Epithelial cell of esophagus (primary cell): Measurements from ENCODE around the gene FAM171A1.

Experiments used
- DNase-seq: peaks from one replicate; pipeline ENCODE4 v3.0.0; 2010; ENCODE audit warnings: low read depth
- H3K4me3 ChIP-seq: 2 replicates; pipeline ENCODE4 v1.5.1; 2011; ENCODE audit warnings: mild to moderate bottlenecking, low read length, control low read depth
- TF ChIP-seq, protein P1 (sequence below): IDR thresholded peaks from 2 replicates; pipeline ENCODE4 v1.5.1; 2011; ENCODE audit warnings: low read depth, mild to moderate bottlenecking, low read length, control low read depth, inconsistent platforms; ENCODE audit not compliant: insufficient read depth; ENCODE audit errors: missing control alignments

Gene FAM171A1

DNA sequence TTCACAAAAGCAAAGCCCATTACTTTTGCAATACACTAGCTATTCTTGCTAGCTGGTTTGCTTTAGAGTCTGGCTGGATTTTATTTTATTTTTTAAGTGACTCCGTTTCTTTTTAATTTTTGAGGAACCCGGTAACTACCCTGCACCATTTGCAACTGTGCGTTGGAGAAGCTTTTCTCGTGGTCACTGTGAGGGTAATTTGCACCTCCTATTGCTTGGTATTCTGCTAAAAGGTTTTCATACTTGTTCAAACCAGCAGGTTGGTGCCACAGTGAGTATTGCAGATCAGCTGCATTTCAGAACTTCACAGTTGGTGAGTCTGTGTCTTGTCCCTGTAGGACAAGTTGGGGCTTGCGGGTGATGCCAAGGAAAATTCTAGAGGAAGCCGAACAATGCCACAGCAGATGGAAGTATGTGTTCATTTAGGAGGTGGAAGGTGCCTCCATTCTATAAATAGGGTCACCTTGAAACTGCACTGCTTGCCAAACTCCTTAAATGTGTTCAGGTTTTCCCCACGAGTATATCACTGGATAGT, 198.7 kb downstream of the FAM171A1 start:
- DNase-seq, result peak; percentile 90
- H3K4me3 ChIP-seq, result no peak overlapping the region
- TF ChIP-seq, protein P1, sequence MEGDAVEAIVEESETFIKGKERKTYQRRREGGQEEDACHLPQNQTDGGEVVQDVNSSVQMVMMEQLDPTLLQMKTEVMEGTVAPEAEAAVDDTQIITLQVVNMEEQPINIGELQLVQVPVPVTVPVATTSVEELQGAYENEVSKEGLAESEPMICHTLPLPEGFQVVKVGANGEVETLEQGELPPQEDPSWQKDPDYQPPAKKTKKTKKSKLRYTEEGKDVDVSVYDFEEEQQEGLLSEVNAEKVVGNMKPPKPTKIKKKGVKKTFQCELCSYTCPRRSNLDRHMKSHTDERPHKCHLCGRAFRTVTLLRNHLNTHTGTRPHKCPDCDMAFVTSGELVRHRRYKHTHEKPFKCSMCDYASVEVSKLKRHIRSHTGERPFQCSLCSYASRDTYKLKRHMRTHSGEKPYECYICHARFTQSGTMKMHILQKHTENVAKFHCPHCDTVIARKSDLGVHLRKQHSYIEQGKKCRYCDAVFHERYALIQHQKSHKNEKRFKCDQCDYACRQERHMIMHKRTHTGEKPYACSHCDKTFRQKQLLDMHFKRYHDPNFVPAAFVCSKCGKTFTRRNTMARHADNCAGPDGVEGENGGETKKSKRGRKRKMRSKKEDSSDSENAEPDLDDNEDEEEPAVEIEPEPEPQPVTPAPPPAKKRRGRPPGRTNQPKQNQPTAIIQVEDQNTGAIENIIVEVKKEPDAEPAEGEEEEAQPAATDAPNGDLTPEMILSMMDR, result peak; percentile 17

DNA sequence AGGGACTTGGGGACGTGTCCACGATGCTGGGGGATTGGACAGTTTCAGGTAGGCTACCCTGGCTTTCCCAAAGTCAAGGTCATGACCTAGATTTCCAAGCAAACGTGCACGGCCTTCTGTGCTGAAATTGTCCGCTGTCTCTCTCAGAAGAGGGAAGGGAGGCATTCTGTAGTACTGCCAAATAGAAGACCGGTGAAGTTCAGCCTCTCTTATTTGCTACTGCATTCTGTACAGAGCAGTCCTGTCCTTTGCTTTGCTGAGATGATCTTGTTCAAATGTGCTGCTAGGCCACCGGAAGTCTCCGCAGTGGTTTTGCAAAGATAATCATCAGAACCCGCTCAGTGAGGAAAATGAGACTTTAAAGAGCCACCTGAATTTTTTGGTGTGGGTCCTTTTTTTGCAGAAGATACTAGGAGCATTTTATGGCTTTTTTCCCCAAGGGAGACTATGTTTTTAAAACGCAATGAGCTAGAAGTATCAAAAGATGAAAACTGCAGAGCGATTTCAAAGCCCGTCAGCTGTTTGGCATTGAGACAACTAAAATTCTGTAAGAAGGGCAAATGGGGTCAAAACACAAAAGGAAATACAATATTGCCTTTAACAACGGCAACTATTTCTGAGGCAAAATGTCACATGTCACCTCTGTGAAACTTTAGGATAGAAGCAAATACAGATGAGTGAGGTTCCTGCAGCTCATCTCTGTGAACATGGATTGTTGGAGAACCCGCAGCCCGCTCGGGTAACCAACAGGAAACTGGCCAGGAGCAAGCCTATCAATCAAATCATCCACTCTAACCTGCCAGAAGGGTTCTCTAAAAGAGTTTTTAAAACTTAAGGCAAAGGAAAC, 201.3 kb downstream of the FAM171A1 start:
- DNase-seq, result no peak
- TF ChIP-seq, protein P1, result no peak
- H3K4me3 ChIP-seq, result no peak overlapping the region

DNA sequence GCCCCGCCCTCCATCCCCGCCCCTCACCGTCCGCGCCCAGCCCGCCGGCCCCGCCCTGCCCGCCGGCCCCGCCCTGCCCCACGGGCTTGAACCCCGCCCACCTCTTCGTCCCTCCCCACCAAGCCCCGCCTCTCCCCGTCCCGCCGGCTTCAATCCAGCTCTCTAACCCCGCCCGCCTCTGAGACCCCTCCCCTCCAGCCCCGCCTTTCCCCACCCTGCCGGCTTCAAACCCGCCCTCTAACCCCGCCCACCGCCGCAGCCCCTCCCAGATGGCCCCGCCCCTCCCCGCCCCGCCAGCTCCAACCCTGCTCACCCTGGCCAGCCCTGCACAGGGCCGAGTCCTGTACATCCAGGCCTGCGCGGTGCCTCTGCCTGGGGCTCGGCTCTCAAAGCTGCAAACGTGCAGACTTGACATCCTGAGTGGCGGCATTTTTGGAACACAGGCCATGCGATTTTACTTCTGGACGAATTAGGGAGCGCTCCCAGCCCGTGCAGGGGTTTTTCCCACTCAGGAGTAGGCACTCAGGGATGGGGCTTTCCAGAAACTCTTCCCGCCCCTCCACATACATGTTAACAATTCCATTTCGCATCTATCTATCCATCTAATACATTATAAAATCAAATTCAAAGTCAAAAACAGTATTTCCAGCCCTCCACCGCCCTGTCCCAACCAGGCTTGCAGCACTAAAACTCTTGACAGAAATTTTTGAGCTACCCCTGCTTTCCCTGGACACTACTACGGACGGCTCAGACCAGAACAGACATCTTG, 202.1 kb downstream of the FAM171A1 start:
- TF ChIP-seq, protein P1, result no peak
- no peak overlapping the region for H3K4me3 ChIP-seq
- DNase-seq, result peak; percentile 97

DNA sequence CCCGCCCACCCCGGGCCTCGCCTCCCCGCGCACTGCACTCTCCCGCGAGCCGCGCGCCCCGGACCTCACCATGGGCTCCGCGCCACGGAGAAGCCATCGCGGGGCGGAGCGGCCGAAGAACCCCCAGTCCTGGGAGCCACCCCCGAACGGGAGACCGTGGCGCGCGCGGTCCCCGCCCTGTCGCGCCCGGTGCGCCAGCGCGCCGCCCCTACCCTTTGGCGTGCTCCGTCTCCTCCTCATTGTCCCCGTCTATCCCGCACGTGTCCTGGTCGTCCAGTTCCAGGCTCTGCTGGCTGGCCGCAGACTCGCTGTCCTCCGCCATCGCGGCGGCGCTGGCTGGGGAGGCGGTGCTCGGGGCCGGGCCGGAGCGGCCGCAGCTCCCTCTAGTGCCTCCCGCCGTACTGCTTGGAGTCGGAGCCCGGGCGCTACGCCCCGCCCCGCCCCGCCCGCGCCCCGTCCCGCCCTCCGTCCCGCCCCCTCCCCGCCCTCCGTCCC, 202.8 kb downstream of the FAM171A1 start, which contains the start of gene NMT2:
NMT2 (minus strand) TSS at position 403 of the 495 bp plus-strand sequence; CDS start at position 322, 81 bp downstream.
- no peak for DNase-seq
- peak within 1 kb of the TSS; percentile 61 for H3K4me3 ChIP-seq
- TF ChIP-seq, protein P1, result peak; percentile 28

DNA sequence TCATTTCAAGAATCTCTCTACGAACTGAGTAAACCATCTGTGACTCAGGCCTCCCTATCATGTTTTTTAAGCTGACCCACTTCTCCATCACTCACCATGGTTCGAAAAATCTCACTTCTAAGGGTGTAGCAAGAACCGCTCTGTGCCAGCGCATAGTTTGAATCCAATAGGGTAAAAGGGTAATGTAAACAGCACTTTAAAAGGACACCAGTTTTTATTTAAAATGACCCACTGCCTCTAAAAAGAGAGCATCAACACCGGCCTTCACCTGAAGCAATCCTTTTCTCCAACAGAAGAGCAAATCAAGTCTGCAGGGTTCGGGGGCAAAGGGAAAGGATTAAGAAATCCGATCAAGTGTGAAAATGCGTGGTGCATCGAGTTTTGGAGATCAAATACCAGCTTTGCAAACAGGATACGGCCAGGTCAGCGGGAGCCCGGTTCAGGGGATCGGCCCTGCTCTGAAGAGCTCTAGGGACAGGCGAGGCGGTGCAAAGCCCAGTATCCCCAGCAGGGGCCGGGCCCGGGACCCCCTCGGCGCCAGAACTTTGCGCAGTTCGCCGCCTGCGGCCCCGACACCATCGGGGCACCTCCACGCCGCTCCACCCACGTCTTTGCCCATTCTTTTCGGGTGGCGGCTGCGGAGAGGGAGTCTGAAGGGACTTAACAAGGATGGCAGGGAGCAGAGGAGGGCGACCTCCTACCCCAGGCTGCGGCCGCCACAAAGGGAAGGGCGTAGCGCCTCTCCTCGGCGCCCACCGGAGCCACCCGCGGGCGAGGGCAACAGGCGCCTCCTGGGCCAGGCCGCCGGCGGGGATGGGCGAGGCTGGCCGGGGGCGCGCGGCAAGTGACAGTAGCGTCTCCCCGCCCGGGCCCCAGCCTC, 203.4 kb downstream of the FAM171A1 start:
- peak overlapping the region; percentile 61 for H3K4me3 ChIP-seq
- peak; percentile 57 for DNase-seq
- TF ChIP-seq, protein P1, result peak; percentile 36

DNA sequence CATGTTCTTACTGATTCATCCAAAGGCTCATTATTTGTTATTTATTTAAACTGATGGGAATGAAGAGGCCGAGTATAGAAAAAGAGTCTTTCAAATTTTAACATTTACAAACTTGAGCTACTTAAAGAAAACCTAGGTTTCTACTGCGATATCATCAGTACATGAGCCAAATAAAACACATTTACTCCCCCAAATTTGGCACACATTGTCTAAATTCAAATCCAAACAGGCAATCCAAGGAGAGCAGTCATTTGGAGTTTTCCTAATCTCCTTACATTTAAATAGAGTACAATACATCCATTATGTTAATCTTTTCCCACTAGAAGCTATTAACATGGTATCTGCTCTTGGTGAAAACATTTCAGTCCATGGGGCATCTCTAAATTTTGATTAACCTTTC, 204.8 kb downstream of the FAM171A1 start:
- TF ChIP-seq, protein P1, result no peak
- H3K4me3 ChIP-seq, result no peak overlapping the region
- DNase-seq, result no peak
